Measurements from ENCODE around the gene PEX11G.

The PEX11G gene

GRCh38 chr19:7521551-7522071 lies 32.8 kb upstream of the PEX11G start:
- no peak for DNase-seq

- no peak for DNase-seq
These were observed 31.6 kb upstream of the PEX11G start for GRCh38 chr19:7520131-7521051.

- no peak for DNase-seq
These were observed 30.7 kb upstream of the PEX11G start for GRCh38 chr19:7519361-7520130.

- DNase-seq = no peak
These were observed 28.0 kb upstream of the PEX11G start for GRCh38 chr19:7516878-7517277.

GRCh38 chr19:7516333-7516732 lies 27.5 kb upstream of the PEX11G start:
- DNase-seq = no peak

- DNase-seq = peak; percentile 65
These were observed 26.9 kb upstream of the PEX11G start, which contains the start of gene ZNF358 for GRCh38 chr19:7515645-7516151. ZNF358 (plus strand) TSS chr19:7516103; CDS start chr19:7519243, 3,140 bp downstream.

- no peak for DNase-seq
These were observed 26.3 kb upstream of the PEX11G start for GRCh38 chr19:7515110-7515644.

GRCh38 chr19:7513809-7514642 lies 25.2 kb upstream of the PEX11G start:
- DNase-seq = no peak

GRCh38 chr19:7512400-7512851 lies 23.6 kb upstream of the PEX11G start:
- DNase-seq = peak; percentile 16

- DNase-seq = no peak
These were observed 20.8 kb upstream of the PEX11G start for GRCh38 chr19:7509625-7510024.

- no peak for DNase-seq
These were observed 19.0 kb upstream of the PEX11G start for GRCh38 chr19:7507884-7508283.

GRCh38 chr19:7506385-7507328 lies 17.8 kb upstream of the PEX11G start:
- DNase-seq = peak; percentile 79

- DNase-seq = peak; percentile 65
These were observed 17.0 kb upstream of the PEX11G start for GRCh38 chr19:7505682-7506384.

GRCh38 chr19:7505288-7505681 lies 16.4 kb upstream of the PEX11G start:
- no peak for DNase-seq

- no peak for DNase-seq
These were observed 15.8 kb upstream of the PEX11G start for GRCh38 chr19:7504684-7505083.

- no peak for DNase-seq
These were observed 13.7 kb upstream of the PEX11G start for GRCh38 chr19:7502552-7502951.

- DNase-seq = peak; percentile 87
These were observed 12.1 kb upstream of the PEX11G start for GRCh38 chr19:7500811-7501450.

- DNase-seq = no peak
These were observed 8.5 kb upstream of the PEX11G start for GRCh38 chr19:7497292-7497691.

GRCh38 chr19:7494416-7495098 lies 5.7 kb upstream of the PEX11G start:
- DNase-seq = no peak

All from NCI-H2171 (cell line).